Hematopoietic multipotent progenitor cell (in vitro differentiated cells): ENCODE data around the gene PRSS56. TPM values are rescaled to one million over a fixed set of nuclear protein-coding genes. Genes with fewer than 3 reads are reported as not detected.

Experiments used
- DNase-seq, 3 donors: peaks; one replicate each; pipeline ENCODE4 v3.0.0-alpha.2; 2011 to 2015; ENCODE audit warnings: low read depth in 2 of 3, low spot score in 2 of 3
- total RNA-seq: library from RNA; depleted of rRNA; stranded (reverse); fragments of >200 nt; gene quantifications from one replicate; pipeline ENCODE4 v1.2.3, GENCODE V29; 2012

PRSS56 gene
- total RNA-seq, result not detected

DNA sequence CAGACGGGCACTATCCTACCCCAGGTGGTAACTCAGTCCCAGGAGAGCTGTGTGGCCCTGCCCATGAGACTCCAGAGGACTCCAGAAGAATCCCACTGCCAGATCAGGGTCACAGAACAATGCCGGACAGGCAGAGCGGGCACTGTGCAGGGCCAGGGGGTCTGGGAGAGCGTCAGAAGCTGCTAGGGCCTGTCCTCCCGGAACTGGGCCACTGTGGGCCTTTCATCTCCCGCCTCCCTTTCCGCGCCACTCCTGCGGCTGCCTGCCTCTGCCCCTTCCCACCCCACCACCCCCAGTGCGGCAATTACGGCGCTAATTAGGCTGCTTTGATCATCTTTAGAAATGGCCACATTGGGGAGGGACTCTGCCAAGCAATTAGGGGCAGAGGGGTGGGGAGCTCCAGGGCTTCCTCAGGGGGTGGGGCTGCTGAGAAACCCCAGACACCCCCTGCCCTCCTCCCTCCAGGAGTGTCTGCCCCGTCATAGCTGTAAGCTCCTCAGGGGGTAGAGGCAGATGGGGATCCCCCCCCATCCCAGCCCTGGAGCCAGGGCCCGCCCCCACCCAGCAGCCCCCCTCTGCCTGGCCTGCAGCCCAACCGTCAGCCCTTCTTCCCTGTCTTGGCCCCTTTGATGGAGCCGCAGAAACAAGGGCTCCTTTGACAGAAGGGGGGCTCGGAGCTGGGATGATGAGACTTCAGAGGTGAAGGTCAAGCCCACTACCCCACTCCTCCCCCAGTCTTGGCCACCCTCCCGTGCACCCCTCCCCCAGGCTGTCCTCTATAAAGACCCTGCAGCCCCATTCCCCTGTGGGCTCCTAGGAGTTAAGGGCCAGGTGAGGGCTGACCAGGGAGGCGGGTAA, at the start of gene PRSS56:
TSS of gene PRSS56 (plus strand) at position 808 of the 858 bp plus-strand sequence. CDS start 211 bp downstream, outside the sequence.
- no peak for DNase-seq

GRCh38 chr2:232473467-232473890, 46.7 kb upstream of the PRSS56 start:
- DNase-seq, result no peak

- DNase-seq, result no peak
These were observed 44.1 kb upstream of the PRSS56 start for GRCh38 chr2:232476045-232476444.

DNA sequence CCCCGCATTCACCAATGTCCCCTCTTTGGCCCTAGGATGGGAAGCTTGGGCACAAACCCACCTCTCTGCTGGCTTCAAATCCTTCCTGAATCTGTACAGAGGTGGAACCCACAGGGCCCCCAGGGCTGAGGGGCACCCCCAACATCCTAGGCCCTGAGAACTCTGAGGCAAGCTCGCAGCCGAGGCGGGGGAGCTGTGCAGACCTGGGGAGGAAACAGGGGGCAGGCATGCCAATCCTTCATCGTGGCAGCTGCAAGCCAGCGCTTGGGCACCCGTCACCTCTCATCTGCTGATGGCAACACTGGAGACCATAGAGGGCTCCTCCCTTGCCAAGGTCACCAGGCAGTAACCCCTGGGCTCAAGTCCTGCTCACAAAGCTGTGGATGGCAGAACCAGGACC, 43.4 kb upstream of the PRSS56 start:
- DNase-seq, result no peak

GRCh38 chr2:232477751-232478510, 42.3 kb upstream of the PRSS56 start:
- no peak for DNase-seq

DNA sequence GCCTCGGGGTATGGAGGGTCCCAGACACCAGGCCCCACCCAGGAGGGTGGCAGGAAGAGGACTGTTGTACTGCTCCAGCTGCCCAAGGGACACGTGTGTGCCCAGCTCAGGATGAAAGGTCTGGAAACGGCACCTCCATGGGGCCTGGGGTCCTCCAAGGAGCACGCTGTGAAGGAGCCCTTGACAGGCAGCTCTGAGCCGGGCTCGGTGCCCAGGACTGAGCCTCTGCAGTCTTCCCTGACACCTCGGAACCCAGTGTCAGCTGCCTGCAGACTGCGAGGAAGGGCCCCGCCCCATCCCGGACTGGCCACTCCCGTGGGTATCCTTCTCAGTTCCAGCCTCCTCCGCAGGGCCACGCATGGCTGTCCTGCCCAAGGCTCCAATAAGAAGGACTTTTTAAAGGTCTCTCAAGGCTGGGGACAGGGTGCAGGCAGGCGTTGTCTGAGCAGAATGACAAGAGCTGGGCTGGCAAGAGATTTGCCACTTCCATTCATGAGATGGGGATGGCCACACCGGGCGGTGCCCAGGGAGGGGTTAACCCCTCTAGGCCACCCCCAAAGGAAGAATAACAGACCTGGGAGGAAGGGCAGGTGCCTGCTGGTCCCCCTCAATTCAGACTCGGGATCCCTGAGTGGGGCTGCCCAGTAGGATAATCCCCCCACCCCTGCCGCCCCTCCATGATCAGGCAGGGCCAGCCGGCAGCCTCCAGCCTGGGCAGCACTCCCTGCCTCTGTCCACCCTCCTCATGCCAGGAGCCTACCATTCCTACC, 41.4 kb upstream of the PRSS56 start:
- no peak for DNase-seq

DNA sequence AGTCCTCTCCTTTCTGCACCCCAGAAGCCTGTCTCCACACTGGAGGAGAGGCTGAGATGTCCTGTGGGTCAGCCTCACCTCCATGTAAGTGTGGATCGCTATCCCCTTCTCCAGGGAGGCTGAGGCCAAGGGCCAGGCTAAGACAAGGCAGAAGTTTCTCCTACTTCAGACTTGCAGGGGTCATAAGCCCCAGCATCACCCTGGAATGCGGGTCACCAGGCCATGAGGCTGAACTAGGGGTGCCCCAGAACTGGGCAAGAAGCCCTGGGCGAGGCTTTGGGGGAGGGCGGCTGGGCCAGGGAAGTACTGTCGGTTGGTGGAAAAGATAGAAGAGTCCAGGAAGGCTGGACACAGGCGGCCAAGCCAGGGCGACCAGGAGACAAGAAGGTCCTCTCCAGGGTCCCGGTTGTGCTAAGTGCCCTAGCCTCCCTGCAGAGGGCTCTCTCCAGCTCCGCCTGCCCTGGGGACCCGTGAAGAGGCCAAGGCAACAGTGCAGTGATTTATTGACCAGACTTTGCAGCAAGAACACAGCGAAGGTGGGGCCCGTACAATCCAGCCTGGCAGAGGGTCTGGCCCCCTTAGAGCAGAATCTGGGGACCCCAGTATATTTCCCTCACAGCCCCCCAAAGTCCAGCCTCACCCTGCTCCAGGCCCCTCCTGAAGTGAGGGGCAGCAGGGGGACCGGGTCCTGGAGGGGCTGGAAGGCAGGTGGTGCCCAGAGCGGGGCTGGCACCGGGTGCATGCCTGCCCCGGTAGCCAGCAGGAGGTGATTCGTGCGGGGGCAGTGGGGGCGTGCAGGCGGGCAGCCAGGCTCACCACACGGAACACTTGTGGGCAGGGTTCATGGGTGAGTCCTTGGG, 40.6 kb upstream of the PRSS56 start:
- DNase-seq, result no peak

- DNase-seq, result no peak
These were observed 39.7 kb upstream of the PRSS56 start for GRCh38 chr2:232480201-232481190.

GRCh38 chr2:232481322-232482140, 38.7 kb upstream of the PRSS56 start:
- no peak for DNase-seq

DNA sequence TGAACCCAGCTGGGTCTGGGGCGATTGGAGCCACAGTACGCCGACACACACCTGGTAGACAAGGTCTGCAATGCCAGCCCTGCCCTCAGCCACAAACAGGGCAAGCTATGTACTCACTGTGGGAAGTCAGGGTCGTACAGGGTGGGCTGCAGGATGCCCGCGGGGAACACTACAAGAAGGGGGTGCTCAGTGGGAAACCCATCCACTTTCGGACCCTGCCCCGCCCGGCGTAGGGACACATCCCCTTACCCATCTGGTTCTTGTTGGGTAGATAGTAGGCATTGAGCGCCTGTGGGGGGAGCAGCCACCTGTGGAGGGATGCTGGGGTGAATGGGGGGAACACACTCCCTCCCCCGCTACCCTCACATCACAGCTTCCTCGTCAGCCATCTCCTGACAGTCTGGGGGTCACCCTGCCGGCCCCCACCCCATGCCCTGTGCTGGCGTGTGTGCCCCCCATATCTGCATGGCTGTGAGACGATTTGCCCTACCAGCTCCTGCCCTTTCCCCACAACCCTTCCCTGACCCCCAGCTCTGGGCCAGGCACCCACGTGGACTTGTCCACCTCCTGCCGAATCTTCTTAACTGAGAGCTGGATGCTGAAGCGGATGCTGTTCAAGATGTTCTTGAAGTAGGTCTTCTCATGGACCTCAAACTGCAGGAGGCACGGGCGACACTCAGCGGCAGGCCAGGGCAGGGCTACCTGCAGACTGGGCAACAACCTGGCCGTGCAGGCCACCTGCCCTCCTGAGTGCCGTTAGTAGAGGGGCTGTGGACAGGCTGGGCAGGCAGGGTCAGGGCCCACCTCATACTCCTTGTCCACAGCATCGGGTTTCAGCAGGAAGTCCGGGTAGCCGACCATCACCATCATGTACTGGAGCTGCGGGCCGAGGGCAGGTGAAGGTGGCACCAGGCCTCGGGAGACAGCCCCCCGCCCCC, 37.6 kb upstream of the PRSS56 start:
- DNase-seq, result no peak

GRCh38 chr2:232483311-232483922, 36.8 kb upstream of the PRSS56 start:
- DNase-seq, result no peak

- DNase-seq, result no peak
These were observed 36.1 kb upstream of the PRSS56 start for GRCh38 chr2:232483923-232484627.

DNA sequence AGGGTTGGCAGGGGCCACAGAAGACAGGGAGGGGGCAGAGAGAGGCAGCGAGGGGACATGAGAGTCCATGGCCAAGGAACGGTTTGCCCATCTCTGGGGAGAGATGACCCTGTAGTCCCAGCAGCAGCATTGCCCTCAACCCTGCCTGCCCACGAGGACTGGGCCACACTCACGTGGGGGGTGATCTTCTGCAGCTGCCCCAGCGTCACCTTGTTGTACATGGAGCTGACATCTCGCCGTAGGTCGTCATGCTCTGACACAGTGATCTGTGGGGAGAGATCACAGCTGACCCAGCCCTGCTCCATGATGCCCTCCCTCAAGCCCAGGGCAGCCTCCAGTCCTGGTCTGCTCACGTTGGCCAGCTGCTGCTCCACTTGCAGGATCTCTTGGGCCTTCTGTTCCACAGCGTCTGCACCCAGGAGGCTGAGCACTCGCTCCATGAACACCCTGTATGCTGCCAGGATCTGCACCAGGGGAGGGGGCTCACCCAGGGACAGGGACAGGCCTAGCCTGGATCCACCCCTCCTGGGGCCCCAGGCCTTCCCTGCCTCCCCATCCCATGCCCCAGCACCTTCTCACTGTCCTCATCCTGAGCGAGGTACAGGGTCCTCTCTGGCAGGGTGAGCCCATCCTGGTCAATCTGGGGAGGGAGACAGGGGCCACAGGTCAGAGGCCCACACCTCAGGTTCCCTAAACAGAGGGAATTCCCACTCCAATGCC, 35.4 kb upstream of the PRSS56 start:
- DNase-seq, result no peak

DNA sequence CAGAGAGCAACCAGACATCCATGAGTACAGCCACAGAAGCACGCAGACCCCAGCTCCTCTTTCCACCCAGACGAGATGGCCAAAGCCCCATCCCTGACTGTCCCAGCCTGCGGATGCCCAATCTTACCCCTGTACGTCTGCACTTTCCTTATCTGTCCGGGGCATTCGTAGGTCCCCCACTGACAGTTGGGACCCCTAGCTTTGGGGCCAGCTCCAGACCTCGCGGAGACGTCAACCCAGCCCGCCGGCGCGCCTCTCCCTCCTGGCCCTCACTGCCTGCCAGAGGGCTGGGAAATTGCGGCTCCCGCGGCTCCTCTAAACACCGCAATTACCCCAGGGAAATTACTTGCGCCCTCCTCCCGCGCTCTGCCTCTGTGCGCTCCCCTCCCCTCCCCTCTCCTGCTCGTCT, 34.8 kb upstream of the PRSS56 start:
- DNase-seq, result no peak
